H9 (cell line): ENCODE data around the gene ASMT. TPM values are rescaled to one million over a fixed set of nuclear protein-coding genes. Genes with fewer than 3 reads are reported as not detected.

ENCODE experiments used
- DNase-seq: peaks from one replicate; pipeline ENCODE4 v3.0.0-alpha.2; 2017
- H2AFZ ChIP-seq: one replicate; pipeline ENCODE4 v1.6.1; 2013; ENCODE audit warnings: mild to moderate bottlenecking, low read length, control low read depth, moderate library complexity
- H2AK5ac ChIP-seq: 2 replicates; pipeline ENCODE4 v1.6.1; 2013; ENCODE audit warnings: low read length, control low read depth, mixed read lengths; ENCODE audit not compliant: insufficient read length
- H2BK120ac ChIP-seq: one replicate; pipeline ENCODE4 v1.6.1; 2013; ENCODE audit warnings: low read depth, mild to moderate bottlenecking, low read length, control low read depth, inconsistent platforms; ENCODE audit not compliant: poor library complexity, severe bottlenecking
- H2BK12ac ChIP-seq: 2 replicates; pipeline ENCODE4 v1.6.1; 2013; ENCODE audit warnings: low read length, control low read depth, mixed read lengths, low read depth; ENCODE audit not compliant: insufficient read length
- H2BK15ac ChIP-seq: 2 replicates; pipeline ENCODE4 v1.6.1; 2013; ENCODE audit warnings: low read depth, low read length, control low read depth
- H2BK20ac ChIP-seq: one replicate; pipeline ENCODE4 v1.6.1; 2013; ENCODE audit warnings: low read depth, mild to moderate bottlenecking, low read length, control low read depth, inconsistent platforms; ENCODE audit not compliant: poor library complexity, severe bottlenecking
- H2BK5ac ChIP-seq: 2 replicates; pipeline ENCODE4 v1.6.1; 2013; ENCODE audit warnings: low read length, control low read depth, mixed read lengths; ENCODE audit not compliant: insufficient read length
- H3K14ac ChIP-seq: 2 replicates; pipeline ENCODE4 v1.6.1; 2013; ENCODE audit warnings: low read length, control low read depth; ENCODE audit not compliant: insufficient read depth
- H3K18ac ChIP-seq: 2 replicates; pipeline ENCODE4 v1.6.1; 2013; ENCODE audit warnings: low read depth, mild to moderate bottlenecking, mixed read lengths, low read length, control low read depth; ENCODE audit not compliant: insufficient read length
- H3K23ac ChIP-seq: 2 replicates; pipeline ENCODE4 v1.6.1; 2013; ENCODE audit warnings: low read length, control low read depth, mixed read lengths, low read depth; ENCODE audit not compliant: insufficient read length
- H3K23me2 ChIP-seq: 2 replicates; pipeline ENCODE4 v1.6.1; 2013; ENCODE audit warnings: low read depth, mild to moderate bottlenecking, mixed read lengths, low read length, control low read depth; ENCODE audit not compliant: insufficient read length, poor library complexity, severe bottlenecking
- H3K27ac ChIP-seq: 2 replicates; pipeline ENCODE4 v1.5.1; 2013; ENCODE audit warnings: low read length, control low read depth, mixed read lengths, low read depth; ENCODE audit not compliant: insufficient read length
- H3K27me3 ChIP-seq: 2 replicates; pipeline ENCODE4 v1.6.1; 2013; ENCODE audit warnings: low read length, control low read depth, inconsistent platforms; ENCODE audit not compliant: insufficient read depth
- H3K4ac ChIP-seq: 2 replicates; pipeline ENCODE4 v1.6.1; 2013; ENCODE audit warnings: low read depth, mild to moderate bottlenecking, control low read depth, inconsistent platforms, low read length, moderate library complexity
- H3K4me1 ChIP-seq: 2 replicates; pipeline ENCODE4 v1.6.1; 2013; ENCODE audit warnings: low read length, control low read depth, inconsistent platforms; ENCODE audit not compliant: insufficient read depth
- H3K4me2 ChIP-seq: 2 replicates; pipeline ENCODE4 v1.6.1; 2013; ENCODE audit warnings: low read length, control low read depth, mixed read lengths; ENCODE audit not compliant: insufficient read length, insufficient read depth
- H3K56ac ChIP-seq: 2 replicates; pipeline ENCODE4 v1.6.1; 2013; ENCODE audit warnings: low read depth, mild to moderate bottlenecking, mixed read lengths, low read length, control low read depth; ENCODE audit not compliant: insufficient read length
- H3K79me1 ChIP-seq: 2 replicates; pipeline ENCODE4 v1.6.1; 2013; ENCODE audit warnings: low read depth, mild to moderate bottlenecking, moderate library complexity, low read length, control low read depth, inconsistent platforms; ENCODE audit not compliant: insufficient read depth, poor library complexity, severe bottlenecking
- H3K79me2 ChIP-seq: 2 replicates; pipeline ENCODE4 v1.6.1; 2013; ENCODE audit warnings: low read length, control low read depth, inconsistent platforms; ENCODE audit not compliant: insufficient read depth
- H3K9ac ChIP-seq: 2 replicates; pipeline ENCODE4 v1.6.1; 2013; ENCODE audit warnings: low read length, control low read depth, mixed read lengths; ENCODE audit not compliant: insufficient read length; ENCODE audit errors: extremely low read depth
- H3K9me3 ChIP-seq: one replicate; pipeline ENCODE4 v1.6.1; 2013; ENCODE audit warnings: low read depth, low read length, inconsistent platforms; ENCODE audit not compliant: control insufficient read depth
- H3T11ph ChIP-seq: one replicate; pipeline ENCODE4 v1.6.1; 2013; ENCODE audit warnings: mild to moderate bottlenecking, low read length, control low read depth, inconsistent platforms
- H4K20me1 ChIP-seq: one replicate; pipeline ENCODE4 v1.6.1; 2013; ENCODE audit not compliant: control insufficient read depth, insufficient read length, insufficient read depth
- H4K5ac ChIP-seq: 2 replicates; pipeline ENCODE4 v1.6.1; 2013; ENCODE audit warnings: low read depth, mild to moderate bottlenecking, mixed read lengths, low read length, control low read depth; ENCODE audit not compliant: insufficient read length
- H4K8ac ChIP-seq: replicated peaks from 2 replicates; pipeline ENCODE4 v1.6.1; 2013; ENCODE audit warnings: low read length, control low read depth, mixed read lengths, low read depth; ENCODE audit not compliant: insufficient read length
- H4K91ac ChIP-seq: 2 replicates; pipeline ENCODE4 v1.6.1; 2013; ENCODE audit warnings: low read depth, mild to moderate bottlenecking, moderate library complexity, mixed read lengths, low read length, control low read depth; ENCODE audit not compliant: insufficient read length
- H3K27ac Mint-ChIP-seq, 3 experiments: 2 replicates in 2 of 3; 3 replicates in 1 of 3; pipeline ENCODE4 v1.8.0; 2020 to 2021; ENCODE audit warnings: mixed read lengths in 3 of 3, mild to moderate bottlenecking in 1 of 3, moderate library complexity in 1 of 3
- H3K27me3 Mint-ChIP-seq: 2 replicates; pipeline ENCODE4 v1.8.0; 2021; ENCODE audit warnings: low read depth, mild to moderate bottlenecking, moderate library complexity, mixed read lengths
- H3K36me3 Mint-ChIP-seq, 3 experiments: 2 replicates in 2 of 3; 3 replicates in 1 of 3; pipeline ENCODE4 v1.8.0; 2020 to 2021; ENCODE audit warnings: low read depth in 3 of 3, mixed read lengths in 3 of 3; ENCODE audit not compliant: insufficient read depth in 1 of 3
- H3K4me1 Mint-ChIP-seq, 2 experiments: 2 replicates each; pipeline ENCODE4 v1.8.0; 2020; ENCODE audit warnings: mixed read lengths in 2 of 2
- H3K4me3 Mint-ChIP-seq, 2 experiments: 2 replicates in 1 of 2; 3 replicates in 1 of 2; pipeline ENCODE4 v1.8.0; 2020 to 2021; ENCODE audit warnings: mild to moderate bottlenecking in 2 of 2, mixed read lengths in 2 of 2, moderate library complexity in 1 of 2
- H3K9me3 Mint-ChIP-seq, 2 experiments: 2 replicates in 1 of 2; 3 replicates in 1 of 2; pipeline ENCODE4 v1.8.0; 2020; ENCODE audit warnings: mild to moderate bottlenecking in 2 of 2, mixed read lengths in 2 of 2, moderate library complexity in 1 of 2
- WGBS: extraction: QIAGEN DNeasy Blood & Tissue Kit; methylation state at CpG from one replicate; pipeline ENCODE4 v1.1.7; 2013; ENCODE audit warnings: missing lambda C conversion rate, low lambda C conversion rate, mixed read lengths; ENCODE audit not compliant: insufficient read length; ENCODE audit errors: extremely low coverage; 5-methylcytosine and 5-hydroxymethylcytosine counted together
- total RNA-seq: library from RNA; stranded (reverse); gene quantifications from 2 replicates; pipeline ENCODE4 v1.2.1, GENCODE V29; 2021
- TF ChIP-seq, protein P1 (sequence below): fragments of 200-600 bp; sonication (generic); conservative IDR thresholded peaks from 3 replicates; pipeline ENCODE4 v1.8.0; 2021; ENCODE audit warnings: antibody characterized with exemption, mild to moderate bottlenecking

The ASMT gene
- total RNA-seq, 1 experiment from 2014 or later: 1.4 TPM

DNA sequence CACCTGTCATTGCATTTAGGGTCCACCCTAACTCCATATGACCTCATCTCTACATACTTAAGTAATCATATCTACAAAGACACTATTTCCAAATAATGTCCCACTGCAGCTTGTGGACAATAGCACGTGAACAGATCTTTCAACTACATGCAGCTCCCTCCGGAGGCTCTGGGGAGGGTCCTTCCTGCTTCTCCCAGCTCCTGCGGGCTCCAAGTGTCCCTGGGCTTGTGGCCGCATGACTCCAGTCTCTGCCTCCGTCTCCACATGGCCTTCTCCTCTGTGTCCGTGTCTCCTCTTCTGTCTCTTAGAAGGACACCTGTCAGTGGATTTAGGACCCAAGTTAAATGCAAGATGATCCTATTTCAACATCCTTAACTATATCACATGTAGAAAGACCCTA, 52.7 kb downstream of the ASMT start:
- H3K23ac ChIP-seq: no peak overlapping the region
- H3K18ac ChIP-seq: no peak overlapping the region
- H4K5ac ChIP-seq: no peak overlapping the region
- no peak overlapping the region for H3K4ac ChIP-seq
- H4K8ac ChIP-seq: no peak overlapping the region
- WGBS: no CpG with 5 or more reads among the region's 6 CpGs
- H4K20me1 ChIP-seq: no peaks in the 10 kb centered on the region
- H3K9ac ChIP-seq: no peak overlapping the region
- no peak overlapping the region for H3K14ac ChIP-seq
- H2BK5ac ChIP-seq: no peak overlapping the region
- TF ChIP-seq, protein P1, sequence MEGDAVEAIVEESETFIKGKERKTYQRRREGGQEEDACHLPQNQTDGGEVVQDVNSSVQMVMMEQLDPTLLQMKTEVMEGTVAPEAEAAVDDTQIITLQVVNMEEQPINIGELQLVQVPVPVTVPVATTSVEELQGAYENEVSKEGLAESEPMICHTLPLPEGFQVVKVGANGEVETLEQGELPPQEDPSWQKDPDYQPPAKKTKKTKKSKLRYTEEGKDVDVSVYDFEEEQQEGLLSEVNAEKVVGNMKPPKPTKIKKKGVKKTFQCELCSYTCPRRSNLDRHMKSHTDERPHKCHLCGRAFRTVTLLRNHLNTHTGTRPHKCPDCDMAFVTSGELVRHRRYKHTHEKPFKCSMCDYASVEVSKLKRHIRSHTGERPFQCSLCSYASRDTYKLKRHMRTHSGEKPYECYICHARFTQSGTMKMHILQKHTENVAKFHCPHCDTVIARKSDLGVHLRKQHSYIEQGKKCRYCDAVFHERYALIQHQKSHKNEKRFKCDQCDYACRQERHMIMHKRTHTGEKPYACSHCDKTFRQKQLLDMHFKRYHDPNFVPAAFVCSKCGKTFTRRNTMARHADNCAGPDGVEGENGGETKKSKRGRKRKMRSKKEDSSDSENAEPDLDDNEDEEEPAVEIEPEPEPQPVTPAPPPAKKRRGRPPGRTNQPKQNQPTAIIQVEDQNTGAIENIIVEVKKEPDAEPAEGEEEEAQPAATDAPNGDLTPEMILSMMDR: no peak
- H3K4me2 ChIP-seq: no peak overlapping the region
- no peak overlapping the region for H4K91ac ChIP-seq
- no peak overlapping the region for H2AK5ac ChIP-seq
- no peak overlapping the region for H2AFZ ChIP-seq
- Mint-ChIP-seq H3K36me3 (peaks cover 0 to 18% (median 5%) of the 10 kb centered on the region in 3 experiments; a peak in 3 of 7 replicates), H3K27me3 (no peaks in the 10 kb centered on the region), H3K4me3 (no peak overlapping the region), H3K9me3 (peaks cover 3 to 18% of the 10 kb centered on the region in 2 experiments; a peak in 3 of 5 replicates), H3K4me1 (peaks cover 0 to 4% of the 10 kb centered on the region in 2 experiments; a peak in 1 of 4 replicates), H3K27ac (no peak overlapping the region)
- no peak overlapping the region for H3K56ac ChIP-seq
- H2BK20ac ChIP-seq: no peak overlapping the region
- H3K27ac ChIP-seq: no peak overlapping the region
- H3K4me1 ChIP-seq: no peaks in the 10 kb centered on the region
- no peaks in the 10 kb centered on the region for H3K79me1 ChIP-seq
- H3K23me2 ChIP-seq: no peaks in the 10 kb centered on the region
- H2BK120ac ChIP-seq: no peak overlapping the region
- H2BK12ac ChIP-seq: no peak overlapping the region
- no peaks in the 10 kb centered on the region for H3K79me2 ChIP-seq
- H3K9me3 ChIP-seq: no peaks in the 10 kb centered on the region
- H2BK15ac ChIP-seq: no peak overlapping the region
- no peak overlapping the region for H3T11ph ChIP-seq
- no peak for DNase-seq
- H3K27me3 ChIP-seq: no peaks in the 10 kb centered on the region
